ACHN (cell line): ENCODE measurements around the gene ERICH6B.

ENCODE experiments used
- DNase-seq: peaks from one replicate; pipeline ENCODE4 v3.0.0-alpha.2; 2015
- in situ Hi-C: cut with HindIII; loops from 2 replicates; pipeline ENCODE4 v1.10.0; 2017; ENCODE audit warnings: low sequenced_read_pairs, low pct_ligation_motif_present, low pct_unique_long_range_greater_than_20kb

Gene ERICH6B

GRCh38 chr13:45554604-45555109, 60.9 kb downstream of the ERICH6B start:
- DNase-seq = no peak
- in situ Hi-C loops = no loop called here

DNA sequence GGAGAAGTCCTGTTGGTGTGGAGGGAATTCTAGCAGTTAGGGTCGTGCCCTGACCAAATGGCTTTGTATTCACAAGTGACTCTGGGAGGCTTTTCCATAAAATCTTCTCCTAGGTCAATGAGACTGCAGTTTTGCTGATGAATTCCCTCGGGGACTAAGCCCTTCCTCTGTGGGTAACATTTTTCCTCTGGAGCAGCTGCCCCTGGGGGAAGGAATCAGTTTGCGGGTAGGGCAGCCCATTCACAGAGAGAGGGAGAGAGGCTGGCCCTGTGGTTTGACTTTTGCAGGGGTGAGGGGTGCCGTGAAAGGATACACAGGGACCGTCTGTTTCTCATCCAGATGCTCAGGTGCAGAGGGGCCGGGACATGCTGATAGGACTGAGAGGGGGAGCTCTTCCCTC, 67.3 kb downstream of the ERICH6B start:
- in situ Hi-C loops = no loop called here
- no peak for DNase-seq

DNA sequence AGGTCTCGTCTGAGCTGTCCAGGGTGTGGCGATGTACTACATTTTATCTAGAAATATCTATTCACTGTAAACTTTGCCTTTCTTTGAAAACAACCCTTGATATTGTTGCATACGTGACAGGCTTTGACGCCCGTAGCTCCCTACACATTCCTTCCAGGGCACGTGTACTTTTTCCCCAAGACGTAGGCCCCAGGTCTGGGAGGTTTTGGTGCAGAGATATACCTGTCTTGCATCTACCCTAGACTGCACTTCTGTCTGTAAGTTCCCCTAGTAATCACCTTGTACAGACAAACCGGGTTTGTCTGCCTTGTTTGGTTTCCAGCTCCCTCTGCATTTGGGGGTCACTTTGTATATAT, 69.2 kb downstream of the ERICH6B start:
- in situ Hi-C loops = no loop called here
- DNase-seq = no peak

DNA sequence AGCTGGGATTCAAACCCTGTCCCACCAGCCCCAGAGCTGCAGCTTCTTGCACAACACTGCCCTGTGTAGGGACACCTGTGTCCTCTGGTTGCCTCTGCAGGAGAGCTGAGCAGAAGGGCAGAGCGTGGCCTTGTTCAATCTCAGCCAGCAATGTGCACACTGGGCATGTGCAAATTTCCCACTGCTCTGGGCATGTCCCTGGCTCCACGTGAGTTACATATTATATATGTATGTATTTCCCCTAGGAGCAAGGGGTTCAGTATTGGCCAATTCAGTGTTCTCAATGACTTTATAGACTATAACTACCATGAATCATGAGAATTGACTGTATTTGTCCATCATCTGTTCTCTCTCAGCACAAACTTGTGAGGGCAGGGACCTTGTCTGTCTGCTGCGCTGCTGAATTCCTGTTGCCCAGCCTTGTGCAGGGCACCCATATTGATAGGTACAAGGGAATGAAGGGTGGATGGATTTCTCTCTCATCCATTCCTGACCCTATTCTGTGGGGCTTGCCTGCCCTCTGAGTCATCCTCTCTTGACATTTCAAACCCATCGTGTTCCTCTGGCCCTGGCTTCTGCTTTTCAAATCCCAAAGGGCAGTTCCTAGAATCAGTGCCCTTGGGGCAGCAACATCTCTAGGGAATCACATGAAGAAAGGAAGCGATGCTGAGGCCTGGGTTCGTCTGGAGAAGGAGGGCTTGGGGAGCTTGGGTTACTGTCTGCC, 69.7 kb downstream of the ERICH6B start:
- in situ Hi-C loops = no loop called here
- DNase-seq = no peak

DNA sequence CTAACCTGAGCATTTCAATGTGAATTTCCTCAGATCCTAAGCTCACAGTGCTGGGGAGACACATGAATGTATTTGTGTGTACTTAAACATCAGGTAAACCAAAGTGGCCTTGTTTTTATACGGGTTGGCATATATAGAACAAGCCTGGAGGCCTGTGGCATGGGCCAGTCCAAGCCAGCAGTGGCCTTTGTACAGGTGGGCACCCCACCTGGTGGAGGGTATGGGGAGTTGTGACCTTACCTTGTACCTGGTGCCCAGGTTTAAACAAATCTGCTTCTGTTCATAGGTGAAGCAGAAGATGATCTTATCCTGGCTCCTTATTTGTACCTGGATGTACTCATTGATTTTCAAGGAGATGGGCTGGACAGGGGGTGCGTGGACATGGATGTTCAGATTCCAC, 71.0 kb downstream of the ERICH6B start:
- no peak for DNase-seq
- in situ Hi-C loops = no loop called here

- in situ Hi-C loops = no loop called here
- no peak for DNase-seq
Observed at GRCh38 chr13:45542878-45543277, 72.7 kb downstream of the ERICH6B start.

DNA sequence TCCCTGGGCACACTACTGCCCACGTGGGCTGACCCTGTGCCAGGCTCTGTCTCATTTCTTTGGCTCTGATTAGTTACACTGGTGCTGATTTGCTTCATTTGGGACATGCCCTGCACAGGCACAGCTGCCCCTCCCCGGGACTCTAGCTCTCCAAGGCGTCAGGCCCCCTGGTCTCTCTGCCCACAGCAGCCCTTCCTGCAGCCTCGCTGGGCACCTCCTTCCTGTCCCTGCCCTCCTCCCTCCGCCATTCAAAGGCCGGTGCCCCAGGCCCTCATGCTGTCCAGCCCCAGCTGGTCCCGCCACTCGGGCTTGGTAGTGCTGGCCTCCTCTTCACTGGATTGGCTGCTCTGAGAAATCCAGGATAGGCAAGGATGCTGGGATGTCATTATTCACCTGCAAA, 73.1 kb downstream of the ERICH6B start:
- in situ Hi-C loops = no loop called here

DNA sequence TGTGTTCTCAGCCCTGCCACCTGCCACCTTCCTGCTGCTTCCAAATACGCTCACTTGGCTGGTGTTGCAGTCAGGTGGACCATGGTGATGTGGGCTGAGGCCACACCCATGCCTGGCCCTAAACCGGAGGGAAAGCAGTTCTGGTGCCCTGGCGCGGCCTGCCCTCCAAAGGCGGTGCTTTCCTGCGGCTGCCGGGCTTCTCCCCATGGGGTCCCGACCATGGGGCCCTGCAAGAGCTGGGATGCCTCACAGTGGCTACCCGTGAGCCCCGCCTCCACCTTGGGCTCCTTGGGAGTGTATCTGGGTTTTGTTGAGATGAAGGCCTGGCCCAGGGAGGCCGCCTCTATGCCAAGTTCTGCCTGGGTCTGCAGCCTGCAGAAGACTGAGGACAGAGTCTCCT, 73.7 kb downstream of the ERICH6B start:
- in situ Hi-C loops = no loop called here
- no peak for DNase-seq

More for the DNA sequence above, 73.1 kb downstream of the ERICH6B start:
- no peak for DNase-seq

GRCh38 chr13:45540864-45541263, 74.7 kb downstream of the ERICH6B start:
- in situ Hi-C loops = no loop called here
- DNase-seq = no peak

DNA sequence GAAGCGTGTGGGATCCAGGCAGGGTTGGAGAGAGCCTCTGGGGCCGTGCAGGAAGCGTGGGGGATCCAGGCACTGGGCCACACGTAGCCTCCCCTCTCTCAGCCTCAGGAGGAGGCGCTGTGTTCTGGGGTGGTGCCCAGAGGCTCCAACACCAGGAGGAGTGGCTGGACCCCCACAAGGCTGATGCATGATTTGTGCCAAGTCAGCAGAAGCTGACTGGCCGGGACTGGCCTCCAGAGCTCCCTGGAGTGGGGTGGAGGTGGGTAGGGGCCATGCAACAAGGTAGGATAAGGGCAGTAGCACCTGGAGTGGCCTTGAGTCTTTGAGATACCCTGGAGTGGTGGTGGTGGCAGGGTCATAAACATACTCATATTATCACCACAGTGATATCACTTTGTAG, 75.3 kb downstream of the ERICH6B start:
- DNase-seq = no peak
- in situ Hi-C loops = no loop called here

- in situ Hi-C loops = no loop called here
- DNase-seq = no peak
Observed at GRCh38 chr13:45538382-45538781, 77.2 kb downstream of the ERICH6B start.

DNA sequence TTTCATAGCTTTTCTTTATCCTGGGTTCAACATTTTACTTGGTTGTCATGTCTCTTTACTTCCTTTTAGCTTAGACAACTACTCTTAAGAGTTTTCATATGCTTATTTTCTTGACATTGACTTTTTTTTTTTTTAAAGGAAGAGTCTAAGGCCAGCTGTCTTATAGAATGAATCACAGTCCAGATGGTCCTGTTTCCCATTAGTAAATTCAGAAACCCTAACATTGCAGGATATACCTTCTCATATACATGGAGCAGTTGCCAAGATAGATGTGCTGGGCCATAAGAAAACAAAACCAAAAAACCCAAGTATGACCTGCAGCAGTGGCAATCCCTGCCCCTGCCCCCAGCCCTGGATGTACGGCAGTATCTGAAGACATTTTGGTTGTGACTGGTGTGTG, 78.0 kb downstream of the ERICH6B start:
- in situ Hi-C loops = no loop called here
- no peak for DNase-seq

GRCh38 chr13:45536224-45536623, 79.3 kb downstream of the ERICH6B start:
- in situ Hi-C loops = no loop called here
- DNase-seq = no peak

GRCh38 chr13:45534604-45535003, 80.9 kb downstream of the ERICH6B start:
- in situ Hi-C loops = no loop called here
- DNase-seq = no peak

GRCh38 chr13:45529758-45530157, 85.8 kb downstream of the ERICH6B start:
- in situ Hi-C loops = no loop called here
- DNase-seq = no peak

GRCh38 chr13:45527699-45528462, 87.7 kb downstream of the ERICH6B start:
- in situ Hi-C loops = no loop called here
- no peak for DNase-seq

DNA sequence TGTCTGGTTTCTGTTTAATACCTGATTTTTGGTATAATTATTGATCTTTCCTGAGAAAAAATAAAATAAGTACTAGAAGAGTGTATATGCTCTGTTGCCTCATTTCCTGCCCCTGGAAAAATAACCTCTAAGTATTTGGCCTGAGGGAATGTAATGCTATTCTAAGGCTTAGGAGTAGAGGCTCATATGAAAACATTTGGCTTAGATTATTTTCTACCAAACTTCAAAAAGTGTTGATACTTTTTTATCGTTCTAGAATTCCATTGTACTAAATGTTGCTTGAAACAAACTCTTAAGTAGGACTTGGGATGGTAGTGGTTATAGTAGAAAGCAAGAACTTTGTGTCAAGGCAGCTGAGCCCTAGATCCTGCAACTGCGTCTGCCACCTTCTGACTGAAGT, 93.0 kb downstream of the ERICH6B start:
- in situ Hi-C loops = no loop called here
- DNase-seq = no peak

- DNase-seq = no peak
- in situ Hi-C loops = no loop called here
Observed at GRCh38 chr13:45521297-45521696, 94.2 kb downstream of the ERICH6B start.

DNA sequence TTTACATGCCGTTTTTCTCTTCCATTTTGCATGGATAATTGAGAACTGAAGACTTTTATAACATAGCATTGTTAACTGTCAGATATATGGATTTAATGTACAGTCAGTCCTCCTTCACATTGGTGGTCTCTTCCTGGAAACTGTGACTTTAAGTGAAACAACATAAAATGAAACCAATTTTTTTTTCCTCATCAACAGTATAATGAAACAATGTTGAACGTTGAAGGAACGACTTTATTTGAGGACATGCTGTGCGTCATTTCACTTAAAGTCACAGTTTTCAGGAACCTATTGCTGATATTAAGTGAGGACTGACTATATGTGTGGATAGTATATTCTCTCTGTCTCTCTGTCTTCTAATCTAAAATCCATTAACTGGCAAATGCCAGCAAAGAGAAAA, 96.0 kb downstream of the ERICH6B start:
- DNase-seq = no peak
- in situ Hi-C loops = no loop called here
